Heart left ventricle (tissue), 13 donors: ENCODE data around the gene CHEK2.

Experiments used
- CTCF ChIP-seq, 12 donors: fragments of 200-600 bp; sonication (generic) in 4 of 12; IDR thresholded peaks; one replicate each; pipeline versions ENCODE4 v1.5.0 to v1.8.0; 2018 to 2022; ENCODE audit warnings: antibody characterized with exemption in 12 of 12, mild to moderate bottlenecking in 5 of 12
- POLR2A ChIP-seq, 2 donors: fragments of 450-650 bp; IDR thresholded peaks; one replicate each; pipeline ENCODE4 v1.6.1; 2017; ENCODE audit warnings: antibody characterized with exemption in 2 of 2, mild to moderate bottlenecking in 2 of 2, moderate library complexity in 2 of 2
- donor health status: ischemic (EF 13 %, LVEDD 7.1; RV severe dilation, severe dysfunction).
- donor health status: DM: no; HTN: yes; CAD: no.
- donor health status: DM: no; HTN: no; CAD: no.
- donor health status: ischemic (EF 25% LVEDD 6.9; RV normal size, moderate dysfunction).
- donor health status: ischemic (EF 25% LVEDD 5.7; RV mildly dilated, moderate dysfunction).
- donor health status: ischemic (EF 35%, LVEDD 5.7; RV mildly dilated, moderate dysfunction).
- donor health status: nonischemic (EF 11% LVEDD 7.7; RV severe dilation, severe dysfunction).
- donor health status: DM: yes; HTN: yes; CAD: no.
- donor health status: PGD.
- donor health status: ischemic (EF 29% LVEDD 5.4; RV normal size, mild dysfunction).
- donor health status: nonischemic (EF 23%, LVEDD 6.1; RV moderate dilation, normal function).

DNA sequence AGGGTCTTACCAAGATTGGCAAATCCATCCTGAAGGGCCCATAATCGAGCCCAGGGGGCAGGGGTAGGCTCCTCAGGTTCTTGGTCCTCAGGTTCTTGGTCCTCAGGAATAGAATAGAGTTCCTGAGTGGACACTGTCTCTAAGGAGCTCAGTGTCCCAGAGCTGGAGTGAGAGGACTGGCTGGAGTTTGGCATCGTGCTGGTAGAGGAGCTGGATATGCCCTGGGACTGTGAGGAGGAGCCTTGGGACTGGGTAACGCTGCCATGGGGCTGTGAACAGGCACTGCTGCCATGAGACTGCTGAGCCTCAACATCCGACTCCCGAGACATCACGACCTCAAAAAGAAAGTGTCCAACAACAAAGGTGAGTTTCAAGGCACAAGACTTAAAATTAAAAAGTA, 7.2 kb downstream of the CHEK2 start:
- no peak for TF ChIP-seq CTCF (IDR thresholded peaks at IDR 0.05)
- TF ChIP-seq POLR2A (IDR thresholded peaks at IDR 0.05), result no peak
